Measurements from ENCODE around the gene ABCA2. TPM values are rescaled to one million over a fixed set of nuclear protein-coding genes. Genes with fewer than 3 reads are reported as not detected.
A peak's percentile ranks its signal among the peaks of the same experiment; 100 is the strongest.

Gene ABCA2
- total RNA-seq, 4 donors from 2014 or later, result 3.5 to 14.7 (median 7.6) TPM

DNA sequence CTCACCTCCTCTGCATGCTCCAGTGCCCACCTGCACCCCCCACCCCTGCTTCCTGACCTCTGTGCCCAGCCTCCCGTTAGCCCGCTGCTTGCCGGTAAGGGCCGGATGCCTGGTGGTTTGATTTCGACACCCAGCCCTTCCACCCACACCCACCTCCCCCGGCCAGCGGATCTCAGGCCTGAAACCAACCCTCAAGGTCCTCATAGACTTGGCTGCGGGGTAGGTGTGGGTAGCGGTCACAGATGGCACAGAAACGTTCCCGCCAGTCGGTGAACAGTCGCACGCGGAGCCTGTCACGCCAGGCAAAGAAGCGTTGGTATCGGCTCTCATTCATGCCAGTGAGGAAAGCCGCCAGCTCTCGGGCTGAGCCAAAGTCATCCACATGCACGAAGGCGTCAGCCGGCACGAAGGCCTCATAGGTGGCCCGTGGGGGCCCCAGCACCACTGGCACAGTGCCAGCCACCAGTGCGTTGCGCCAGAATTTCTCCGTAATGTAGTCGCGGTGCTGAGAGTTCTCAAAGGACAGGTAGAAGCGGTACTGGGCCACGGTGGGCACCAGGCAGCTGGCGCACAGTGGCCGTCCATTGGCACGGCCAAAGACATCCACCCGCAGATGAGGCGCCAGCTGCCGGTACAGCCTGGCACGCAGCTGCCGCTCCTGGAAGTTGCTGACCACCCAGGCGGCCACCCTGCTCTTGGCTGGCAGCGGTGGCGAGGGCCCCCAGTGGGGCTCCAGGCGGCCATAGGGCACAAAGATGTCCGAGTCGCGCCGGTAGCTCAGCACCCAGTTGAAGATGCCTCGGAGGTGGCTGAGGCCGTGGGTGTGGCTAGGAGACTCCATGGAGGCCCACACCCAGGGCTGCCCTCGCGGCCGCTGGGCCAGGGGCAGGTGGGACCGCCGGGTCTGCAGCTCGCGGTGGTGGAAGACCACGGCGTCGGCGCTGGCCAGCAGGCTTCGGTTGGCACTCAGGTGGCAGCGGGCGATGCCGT lies 2.8 kb upstream of the ABCA2 start:
- no peaks in the 10 kb centered on the region for H3K36me3 ChIP-seq
- H3K4me3 ChIP-seq, result peak overlapping the region in 1 of 4 donors; percentile 40
- no peak for TF ChIP-seq POLR2A (IDR thresholded peaks at IDR 0.05)
- TF ChIP-seq, protein P1, sequence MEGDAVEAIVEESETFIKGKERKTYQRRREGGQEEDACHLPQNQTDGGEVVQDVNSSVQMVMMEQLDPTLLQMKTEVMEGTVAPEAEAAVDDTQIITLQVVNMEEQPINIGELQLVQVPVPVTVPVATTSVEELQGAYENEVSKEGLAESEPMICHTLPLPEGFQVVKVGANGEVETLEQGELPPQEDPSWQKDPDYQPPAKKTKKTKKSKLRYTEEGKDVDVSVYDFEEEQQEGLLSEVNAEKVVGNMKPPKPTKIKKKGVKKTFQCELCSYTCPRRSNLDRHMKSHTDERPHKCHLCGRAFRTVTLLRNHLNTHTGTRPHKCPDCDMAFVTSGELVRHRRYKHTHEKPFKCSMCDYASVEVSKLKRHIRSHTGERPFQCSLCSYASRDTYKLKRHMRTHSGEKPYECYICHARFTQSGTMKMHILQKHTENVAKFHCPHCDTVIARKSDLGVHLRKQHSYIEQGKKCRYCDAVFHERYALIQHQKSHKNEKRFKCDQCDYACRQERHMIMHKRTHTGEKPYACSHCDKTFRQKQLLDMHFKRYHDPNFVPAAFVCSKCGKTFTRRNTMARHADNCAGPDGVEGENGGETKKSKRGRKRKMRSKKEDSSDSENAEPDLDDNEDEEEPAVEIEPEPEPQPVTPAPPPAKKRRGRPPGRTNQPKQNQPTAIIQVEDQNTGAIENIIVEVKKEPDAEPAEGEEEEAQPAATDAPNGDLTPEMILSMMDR (IDR thresholded peaks at IDR 0.05), result no peak
- H3K27ac ChIP-seq, result peak overlapping the region in 1 of 4 donors; percentile 39
- no peak for DNase-seq
- intact Hi-C loops (cut with DNase I), result loop anchor here (5.0 kb wide), 1 partner anchor 249 kb away; no protein-coding TSS in a partner anchor
- H3K27me3 ChIP-seq, result peaks cover 0 to 6% (median 0%) of the 10 kb centered on the region in 4 donors
- H3K4me1 ChIP-seq, result peaks cover 42 to 72% (median 50%) of the 10 kb centered on the region in 3 donors
- 61 to 73% methylated on average over 9 to 21 of the region's 65 CpGs for WGBS, 2 donors
- H3K9me3 ChIP-seq, result no peaks in the 10 kb centered on the region

DNA sequence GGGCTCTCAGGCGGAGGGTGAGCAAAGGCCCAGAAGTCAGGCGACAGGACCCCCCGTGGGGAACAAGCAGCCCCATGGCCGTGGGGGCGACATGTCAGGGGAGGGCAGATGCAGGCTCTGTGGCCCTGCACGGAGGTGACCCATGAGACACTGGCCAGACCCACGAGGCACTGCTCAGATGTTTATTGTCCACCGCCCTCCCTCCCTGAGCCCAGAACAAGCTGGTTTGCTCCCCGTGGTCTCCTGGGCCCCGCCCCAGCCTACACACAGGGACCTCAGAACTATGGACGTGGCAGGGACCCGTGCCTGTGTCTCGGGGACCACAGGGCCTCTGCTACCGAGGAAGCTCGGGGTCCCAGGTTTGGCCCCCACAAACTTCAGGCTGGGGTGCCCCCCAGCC lies 2.0 kb upstream of the ABCA2 start:
- Histone ChIP-seq H3K4me1 (peaks cover 36 to 73% (median 42%) of the 10 kb centered on the region in 3 donors), H3K4me3 (peak overlapping the region in 1 of 4 donors; percentile 40), H3K9me3 (no peaks in the 10 kb centered on the region), H3K36me3 (no peaks in the 10 kb centered on the region), H3K27me3 (peaks cover 0 to 5% (median 0%) of the 10 kb centered on the region in 4 donors), H3K27ac (peak overlapping the region in 1 of 4 donors; percentile 39)
- 43% methylated on average over 6 of the region's 15 CpGs; no CpG with 5 or more reads in 1 of the 2 donors for WGBS, 2 donors
- TF ChIP-seq, protein P1 (IDR thresholded peaks at IDR 0.05), result no peak
- DNase-seq, result no peak
- intact Hi-C loops (cut with DNase I), result loop anchor here (5.0 kb wide), 1 partner anchor 248 kb away; no protein-coding TSS in a partner anchor

DNA sequence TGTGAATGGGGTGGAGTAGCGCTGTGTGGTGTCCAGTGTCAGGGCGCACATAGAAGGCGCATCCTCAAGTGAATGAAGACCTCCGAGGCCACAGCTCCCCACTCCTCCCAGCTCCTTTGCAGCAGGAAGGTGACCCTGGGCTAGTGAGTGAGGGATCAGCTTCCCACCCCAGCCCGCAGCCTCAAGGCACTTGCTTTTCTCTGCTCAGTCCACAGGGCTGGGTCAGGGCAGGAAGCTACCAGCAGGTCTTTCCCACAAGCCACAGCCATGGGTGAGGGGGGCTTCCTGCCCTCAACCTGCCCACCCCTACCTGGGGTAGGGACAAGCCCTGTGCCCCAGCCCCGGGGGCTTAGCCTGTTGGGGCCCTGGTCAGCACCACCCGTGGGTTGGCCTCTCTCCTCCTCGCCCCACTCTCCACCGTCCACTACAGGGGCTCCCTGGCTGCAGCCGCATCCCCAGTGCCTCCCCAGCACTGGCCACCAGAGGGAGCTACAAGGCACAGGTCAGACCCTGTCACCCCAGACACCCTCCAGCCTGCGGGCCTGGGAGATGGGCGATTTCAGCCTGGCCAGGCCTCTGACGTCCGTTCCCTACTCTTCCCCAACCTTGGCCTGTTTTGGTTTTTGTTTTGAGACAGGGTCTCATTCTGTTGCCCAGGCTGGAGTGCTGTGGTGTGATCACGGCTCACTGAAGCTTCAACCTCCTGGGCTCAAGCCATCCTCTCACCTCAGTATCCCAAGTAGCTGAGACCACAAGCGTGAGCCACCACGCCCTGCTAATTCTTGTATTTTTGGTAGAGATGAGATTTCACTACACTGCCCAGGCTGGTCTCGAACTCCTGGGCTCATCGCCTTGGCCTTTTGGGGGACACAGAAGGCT lies 1.3 kb upstream of the ABCA2 start:
- Histone ChIP-seq H3K4me1 (peaks cover 29 to 67% (median 35%) of the 10 kb centered on the region in 3 donors), H3K4me3 (peak overlapping the region; percentile 33 to 82 (median 62)), H3K27ac (peak overlapping the region; percentile 5 to 72 (median 52)), H3K36me3 (no peaks in the 10 kb centered on the region), H3K27me3 (peaks cover 0 to under 1% (median 0%) of the 10 kb centered on the region in 4 donors), H3K9me3 (no peaks in the 10 kb centered on the region)
- WGBS, 2 donors, result 5 to 10% methylated on average over 7 to 8 of the region's 19 CpGs
- no peak for TF ChIP-seq POLR2A (IDR thresholded peaks at IDR 0.05)
- TF ChIP-seq, protein P1 (IDR thresholded peaks at IDR 0.05), result peak; percentile 66 to 90 (median 85)
- intact Hi-C loops (cut with DNase I), result loop anchor here (5.0 kb wide), 1 partner anchor 87 kb away; the partner anchor contains the start of gene FBXW5
- DNase-seq, result no peak

DNA sequence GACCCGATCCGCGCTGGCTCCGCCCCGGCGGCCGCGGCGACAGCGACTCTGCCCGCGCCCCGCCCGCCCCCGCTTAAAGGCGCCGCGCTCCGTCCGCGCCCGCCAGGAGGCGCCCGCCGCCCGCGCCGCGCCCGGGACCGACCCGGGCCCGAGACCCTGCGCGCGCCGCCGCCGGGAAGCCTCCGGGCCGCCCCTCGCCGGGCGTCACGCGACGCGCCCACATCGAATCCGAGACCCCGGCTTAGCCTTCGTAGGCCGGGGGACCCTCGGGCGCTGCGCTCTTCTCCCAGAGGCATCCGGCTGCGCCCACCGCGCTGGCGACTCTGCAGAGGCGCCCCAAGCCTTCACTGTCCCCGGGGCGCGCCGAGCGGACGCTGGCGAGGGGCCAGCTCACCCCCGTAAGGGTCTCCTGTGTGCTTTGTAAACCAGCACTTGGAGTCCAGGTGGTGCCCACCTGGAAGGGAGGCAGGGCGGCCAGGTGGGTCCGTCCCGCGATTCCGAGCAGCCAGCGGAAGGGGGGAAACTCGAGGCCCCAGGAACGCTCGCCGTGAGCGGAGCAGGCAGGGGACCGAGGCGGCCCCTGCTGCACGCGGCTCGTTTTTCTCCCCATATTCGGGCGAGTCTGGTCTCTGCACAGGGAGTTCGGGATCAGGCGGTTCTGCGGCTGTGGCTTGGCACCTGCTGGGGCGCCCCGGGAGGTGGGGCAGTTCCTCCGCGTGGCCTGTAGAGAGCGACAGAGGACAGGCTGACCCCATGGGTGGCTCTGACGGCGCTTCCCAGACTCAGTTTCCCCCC lies 423 bp upstream of the ABCA2 start:
- no peaks in the 10 kb centered on the region for H3K27me3 ChIP-seq
- H3K4me1 ChIP-seq, result peaks cover 28 to 66% (median 35%) of the 10 kb centered on the region in 3 donors
- peak overlapping the region; percentile 33 to 82 (median 62) for H3K4me3 ChIP-seq
- DNase-seq, result no peak
- WGBS, 2 donors, result no CpG with 5 or more reads among the region's 98 CpGs
- no peak for TF ChIP-seq POLR2A (IDR thresholded peaks at IDR 0.05)
- TF ChIP-seq, protein P1 (IDR thresholded peaks at IDR 0.05), result peak in 4 of 6 experiments; percentile 42 to 69 (median 52)
- peak overlapping the region; percentile 50 to 72 (median 62) for H3K27ac ChIP-seq
- H3K9me3 ChIP-seq, result no peaks in the 10 kb centered on the region
- no peaks in the 10 kb centered on the region for H3K36me3 ChIP-seq
- intact Hi-C loops (cut with DNase I), result loop anchor here (5.0 kb wide), 1 partner anchor 86 kb away; the partner anchor contains the start of gene FBXW5

All from esophagus squamous epithelium (tissue), 5 donors.